Smooth muscle cell (in vitro differentiated cells): Measurements from ENCODE around the gene GPC5. TPM values are rescaled to one million over a fixed set of nuclear protein-coding genes. Genes with fewer than 3 reads are reported as not detected.

Experiments used
- DNase-seq: peaks from one replicate; lab custom pipeline; 2025; ENCODE audit not compliant: unreplicated experiment; lab: John Stamatoyannopoulos, UW
- H2AFZ ChIP-seq: fragments of 200-600 bp; sonication (generic); 2 replicates; pipeline ENCODE4 v1.6.0; 2016; ENCODE audit warnings: antibody characterized with exemption, low read depth, mild to moderate bottlenecking
- H3F3A ChIP-seq: fragments of 200-600 bp; sonication (generic); 2 replicates; pipeline ENCODE4 v1.6.0; 2017; ENCODE audit warnings: antibody characterized with exemption, low read depth
- H3K27ac ChIP-seq: fragments of 200-600 bp; sonication (generic); 2 replicates; pipeline ENCODE4 v1.5.1; 2016; ENCODE audit warnings: low read depth, mild to moderate bottlenecking
- H3K27me3 ChIP-seq: fragments of 200-600 bp; sonication (generic); 2 replicates; pipeline ENCODE4 v1.6.1; 2016; ENCODE audit warnings: low read depth, mild to moderate bottlenecking
- H3K36me3 ChIP-seq: fragments of 200-600 bp; sonication (generic); 2 replicates; pipeline ENCODE4 v1.5.1; 2016; ENCODE audit warnings: low read depth
- H3K4me1 ChIP-seq: fragments of 200-600 bp; sonication (generic); 2 replicates; pipeline ENCODE4 v1.5.1; 2016; ENCODE audit warnings: low read depth
- H3K4me2 ChIP-seq: fragments of 200-600 bp; sonication (generic); 2 replicates; pipeline ENCODE4 v1.6.0; 2016; ENCODE audit warnings: mild to moderate bottlenecking
- H3K4me3 ChIP-seq: fragments of 200-600 bp; sonication (generic); 2 replicates; pipeline ENCODE4 v1.5.1; 2016; ENCODE audit warnings: mild to moderate bottlenecking
- H3K79me2 ChIP-seq: fragments of 200-600 bp; sonication (generic); 2 replicates; pipeline ENCODE4 v1.6.0; 2016; ENCODE audit warnings: low read depth, mild to moderate bottlenecking
- H3K9ac ChIP-seq: fragments of 200-600 bp; sonication (generic); 2 replicates; pipeline ENCODE4 v1.6.0; 2016; ENCODE audit warnings: low read depth
- H3K9me3 ChIP-seq: fragments of 200-600 bp; sonication (generic); replicated peaks from 2 replicates; pipeline ENCODE4 v1.5.1; 2016; ENCODE audit warnings: low read depth
- H4K20me1 ChIP-seq: fragments of 200-600 bp; sonication (generic); 2 replicates; pipeline ENCODE4 v1.6.0; 2016; ENCODE audit warnings: low read depth
- CTCF ChIP-seq: fragments of 200-600 bp; sonication (generic); IDR thresholded peaks from 2 replicates; pipeline ENCODE4 v1.5.1; 2017; ENCODE audit warnings: borderline replicate concordance, mild to moderate bottlenecking, antibody characterized with exemption; ENCODE audit not compliant: insufficient read depth, poor library complexity, severe bottlenecking
- WGBS: methylation state at CpG from one replicate; pipeline ENCODE4 v1.1.7; 2016; ENCODE audit warnings: low lambda C conversion rate; 5-methylcytosine and 5-hydroxymethylcytosine counted together
- polyA plus RNA-seq: library from polyadenylated mRNA; unstranded; fragments of >200 nt; fragmentation: Nextera tagmentation; extraction: Ambion mirVana; gene quantifications from 2 replicates; pipeline ENCODE4 v1.2.1, GENCODE V29; 2016
- total RNA-seq: library from RNA; depleted of rRNA; stranded (reverse); fragments of >200 nt; gene quantifications from 2 replicates; pipeline ENCODE4 v1.2.3, GENCODE V29; 2014

GPC5 gene
- total and polyA plus RNA-seq, 2 experiments from 2014 or later, result 0.99 to 1.0 TPM

- Histone ChIP-seq H3K9me3 (no peaks in the 10 kb centered on the region), H2AFZ (no peak overlapping the region), H3K27ac (no peak overlapping the region), H3K4me2 (no peak overlapping the region), H3K4me1 (no peaks in the 10 kb centered on the region), H3K27me3 (no peaks in the 10 kb centered on the region), H3K36me3 (no peaks in the 10 kb centered on the region), H4K20me1 (no peaks in the 10 kb centered on the region), H3K79me2 (no peaks in the 10 kb centered on the region), H3K9ac (no peak overlapping the region), H3K4me3 (no peak overlapping the region), H3F3A (no peaks in the 10 kb centered on the region)
- DNase-seq, result no peak
- no peak for TF ChIP-seq CTCF
These were observed 967.5 kb downstream of the GPC5 start for GRCh38 chr13:92365904-92366303.

- Histone ChIP-seq H3K9me3 (no peaks in the 10 kb centered on the region), H3K27me3 (peaks cover 5% of the 10 kb centered on the region), H3K4me1 (no peaks in the 10 kb centered on the region), H3K36me3 (no peaks in the 10 kb centered on the region), H3K79me2 (no peaks in the 10 kb centered on the region), H2AFZ (no peak overlapping the region), H3K4me3 (no peak overlapping the region), H4K20me1 (no peaks in the 10 kb centered on the region), H3K9ac (no peak overlapping the region), H3F3A (no peaks in the 10 kb centered on the region), H3K4me2 (no peak overlapping the region), H3K27ac (no peak overlapping the region)
- no peak for DNase-seq
- no peak for TF ChIP-seq CTCF
- 97% methylated on average over 1 of the region's 1 CpG for WGBS
These were observed 979.0 kb downstream of the GPC5 start for GRCh38 chr13:92377396-92377795.

- Histone ChIP-seq H3K9ac (no peak overlapping the region), H2AFZ (no peak overlapping the region), H3K4me3 (no peak overlapping the region), H3K4me1 (no peaks in the 10 kb centered on the region), H3K9me3 (no peaks in the 10 kb centered on the region), H3K36me3 (no peaks in the 10 kb centered on the region), H3K4me2 (no peak overlapping the region), H3K79me2 (no peaks in the 10 kb centered on the region), H3K27ac (no peak overlapping the region), H3K27me3 (peaks cover 5% of the 10 kb centered on the region), H3F3A (no peaks in the 10 kb centered on the region), H4K20me1 (no peaks in the 10 kb centered on the region)
- whole genome bisulfite sequencing, result 59% methylated on average over 3 of the region's 3 CpGs
- no peak for TF ChIP-seq CTCF
- DNase-seq, result no peak
These were observed 981.0 kb downstream of the GPC5 start for GRCh38 chr13:92379371-92379770.

- no peak for TF ChIP-seq CTCF
- no peak overlapping the region for H2AFZ ChIP-seq
- no peaks in the 10 kb centered on the region for H3K9me3 ChIP-seq
- H3K4me3 ChIP-seq, result no peak overlapping the region
- H4K20me1 ChIP-seq, result no peaks in the 10 kb centered on the region
- H3F3A ChIP-seq, result no peaks in the 10 kb centered on the region
- DNase-seq, result no peak
- no peak overlapping the region for H3K27ac ChIP-seq
- WGBS, result 83% methylated on average over 5 of the region's 5 CpGs
- no peaks in the 10 kb centered on the region for H3K4me1 ChIP-seq
- no peak overlapping the region for H3K9ac ChIP-seq
- H3K4me2 ChIP-seq, result no peak overlapping the region
- no peaks in the 10 kb centered on the region for H3K79me2 ChIP-seq
- peaks cover 15% of the 10 kb centered on the region for H3K27me3 ChIP-seq
- no peaks in the 10 kb centered on the region for H3K36me3 ChIP-seq
These were observed 986.0 kb downstream of the GPC5 start for GRCh38 chr13:92384410-92384809.
